Karpas-422 (cell line): ENCODE data around the gene NSMCE1. TPM values are rescaled to one million over a fixed set of nuclear protein-coding genes. Genes with fewer than 3 reads are reported as not detected.
"Not testable (repeated sequence)": the region's sequence is repeated elsewhere in the genome, so short reads cannot be mapped to it uniquely, and the experiment has no call there.

Experiments
- DNase-seq: peaks from one replicate; pipeline ENCODE4 v3.0.0-alpha.2; 2015
- H2AFZ ChIP-seq: fragments of 200-600 bp; sonication (generic); 2 replicates; pipeline ENCODE4 v1.6.1; 2014; ENCODE audit warnings: antibody characterized with exemption, low read length, mixed read lengths
- H3K27ac ChIP-seq: fragments of 200-600 bp; sonication (generic); 2 replicates; pipeline ENCODE4 v1.5.1; 2014; ENCODE audit warnings: mild to moderate bottlenecking, low read length, moderate library complexity
- H3K27me3 ChIP-seq: fragments of 200-600 bp; sonication (generic); 2 replicates; pipeline ENCODE4 v1.6.1; 2014; ENCODE audit warnings: low read length, mixed read lengths
- H3K36me3 ChIP-seq: fragments of 200-600 bp; sonication (generic); 2 replicates; pipeline ENCODE4 v1.6.1; 2014; ENCODE audit warnings: low read length, mixed read lengths; ENCODE audit not compliant: insufficient read depth
- H3K4me1 ChIP-seq: fragments of 200-600 bp; sonication (generic); 2 replicates; pipeline ENCODE4 v1.6.1; 2014; ENCODE audit warnings: mild to moderate bottlenecking, low read length, mixed read lengths
- H3K4me2 ChIP-seq: fragments of 200-600 bp; sonication (generic); 2 replicates; pipeline ENCODE4 v1.6.1; 2014; ENCODE audit warnings: low read length, low read depth, mild to moderate bottlenecking; ENCODE audit not compliant: poor library complexity, severe bottlenecking
- H3K4me3 ChIP-seq: fragments of 200-600 bp; sonication (generic); 2 replicates; pipeline ENCODE4 v1.5.1; 2014; ENCODE audit warnings: mild to moderate bottlenecking, antibody characterized with exemption, low read length, mixed read lengths
- H3K79me2 ChIP-seq: fragments of 200-600 bp; sonication (generic); 2 replicates; pipeline ENCODE4 v1.6.1; 2014; ENCODE audit warnings: mild to moderate bottlenecking, low read length, mixed read lengths
- H3K9ac ChIP-seq: fragments of 200-600 bp; sonication (generic); 2 replicates; pipeline ENCODE4 v1.6.0; 2014; ENCODE audit warnings: low read length
- H3K9me2 ChIP-seq: fragments of 200-600 bp; sonication (generic), shearing (Covaris generic); replicated peaks from 2 replicates; pipeline ENCODE4 v1.6.0; 2014; ENCODE audit warnings: mild to moderate bottlenecking, low read length, moderate library complexity; ENCODE audit not compliant: insufficient read depth
- H3K9me3 ChIP-seq: fragments of 300-700, 200-600 bp; sonication (generic); 2 replicates; pipeline ENCODE4 v1.6.1; 2014; ENCODE audit warnings: low read length, mixed read lengths
- H4K20me1 ChIP-seq: fragments of 200-600 bp; sonication (generic); 2 replicates; pipeline ENCODE4 v1.6.1; 2014; ENCODE audit warnings: mild to moderate bottlenecking, antibody characterized with exemption, low read length, low read depth; ENCODE audit not compliant: insufficient read depth
- total RNA-seq: library from RNA; depleted of rRNA; stranded (reverse); fragments of >200 nt; shearing (Covaris generic); gene quantifications from 2 replicates; pipeline ENCODE4 v1.2.3, GENCODE V29; 2014; ENCODE audit warnings: low replicate concordance

The NSMCE1 gene
- total RNA-seq, 1 experiment from 2014 or later: 77.8 TPM

GRCh38 chr16:27210174-27210573 is 58.4 kb downstream of the NSMCE1 start:
- Histone ChIP-seq H3K9ac (no peak overlapping the region), H3K36me3 (no peaks in the 10 kb centered on the region), H3K4me1 (peaks cover 8% of the 10 kb centered on the region)

DNA sequence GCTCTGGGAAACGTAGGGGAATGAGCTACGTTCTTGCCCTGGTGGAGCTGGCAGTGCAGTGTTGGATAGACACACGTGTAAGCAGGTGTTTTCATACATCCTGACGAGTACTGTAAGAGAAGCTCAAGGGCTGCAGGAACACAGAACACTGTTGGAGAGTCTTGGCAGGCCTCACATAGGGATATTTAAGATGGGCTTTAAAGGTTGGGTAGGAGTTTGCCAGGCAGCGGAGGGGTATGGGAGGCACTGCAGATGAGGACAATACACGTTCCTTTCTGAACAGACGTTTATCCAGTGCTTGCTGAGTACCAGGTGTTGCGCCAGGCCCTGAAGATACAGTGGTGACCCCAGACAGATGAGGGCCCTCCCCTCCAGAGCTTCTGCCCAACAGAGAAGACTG is 59.0 kb downstream of the NSMCE1 start:
- H3K4me2 ChIP-seq: no peak overlapping the region
- no peaks in the 10 kb centered on the region for H3K27me3 ChIP-seq
- H3K27ac ChIP-seq: no peak overlapping the region
- peak; percentile 20 for DNase-seq
- no peaks in the 10 kb centered on the region for H4K20me1 ChIP-seq
- H3K9ac ChIP-seq: no peak overlapping the region
- peaks cover 2% of the 10 kb centered on the region; the same call in 1 of the 2 replicates for H3K79me2 ChIP-seq
- H3K4me1 ChIP-seq: peaks cover 14% of the 10 kb centered on the region
- no peaks in the 10 kb centered on the region for H3K9me3 ChIP-seq
- H3K4me3 ChIP-seq: no peak overlapping the region
- H2AFZ ChIP-seq: no peak overlapping the region
- no peaks in the 10 kb centered on the region for H3K9me2 ChIP-seq
- no peaks in the 10 kb centered on the region for H3K36me3 ChIP-seq

More at GRCh38 chr16:27210174-27210573, 58.4 kb downstream of the NSMCE1 start:
- H3K9me3 ChIP-seq: no peaks in the 10 kb centered on the region
- no peaks in the 10 kb centered on the region for H3K27me3 ChIP-seq
- peak; percentile 29 for DNase-seq
- H3K9me2 ChIP-seq: no peaks in the 10 kb centered on the region
- no peak overlapping the region for H3K4me2 ChIP-seq
- no peaks in the 10 kb centered on the region; the same call in 1 of the 2 replicates for H3K79me2 ChIP-seq
- no peak overlapping the region for H3K27ac ChIP-seq
- H2AFZ ChIP-seq: no peak overlapping the region
- H3K4me3 ChIP-seq: no peak overlapping the region
- no peaks in the 10 kb centered on the region for H4K20me1 ChIP-seq

- Histone ChIP-seq H3K9me2 (no peaks in the 10 kb centered on the region), H3K36me3 (no peaks in the 10 kb centered on the region), H3K4me3 (no peak overlapping the region), H3K4me1 (peaks cover 18% of the 10 kb centered on the region), H3K27me3 (no peaks in the 10 kb centered on the region), H3K9me3 (no peaks in the 10 kb centered on the region), H4K20me1 (no peaks in the 10 kb centered on the region), H3K4me2 (no peak overlapping the region), H2AFZ (no peak overlapping the region), H3K79me2 (peaks cover 8% of the 10 kb centered on the region; the same call in 1 of the 2 replicates), H3K27ac (no peak overlapping the region), H3K9ac (no peak overlapping the region)
- no peak for DNase-seq
Measured at GRCh38 chr16:27208796-27209195, 59.8 kb downstream of the NSMCE1 start.

DNA sequence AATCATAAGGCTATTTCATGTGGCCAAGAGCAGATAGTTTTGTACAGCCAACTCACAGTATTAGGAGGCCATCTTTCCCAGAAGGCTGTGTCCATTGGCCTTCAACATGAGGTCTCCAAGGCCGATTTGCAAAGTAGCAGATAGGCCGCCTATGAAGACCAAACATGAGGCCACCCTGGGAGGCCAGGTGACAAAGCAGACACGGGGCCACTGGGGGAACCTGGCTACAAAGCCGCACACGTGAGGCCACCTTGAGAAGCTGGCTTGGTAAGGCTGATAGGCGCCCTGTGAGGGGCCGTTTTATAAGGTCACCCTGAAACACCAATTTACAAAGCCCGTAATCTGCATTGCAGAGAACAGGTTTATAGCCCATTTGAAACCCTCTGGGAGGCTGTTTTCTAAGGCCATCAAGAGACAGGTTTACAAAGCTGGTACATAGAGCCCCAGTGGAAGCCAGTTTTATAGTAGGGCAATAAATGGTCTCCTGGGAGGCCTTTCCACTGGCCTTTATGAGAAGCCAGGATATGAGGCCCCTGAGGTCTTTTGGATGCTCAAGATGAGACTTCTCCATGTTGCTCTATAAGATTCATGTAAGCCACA is 60.4 kb downstream of the NSMCE1 start:
- H3K4me1 ChIP-seq: peaks cover 18% of the 10 kb centered on the region
- H3K27me3 ChIP-seq: no peaks in the 10 kb centered on the region
- no peaks in the 10 kb centered on the region for H3K9me2 ChIP-seq
- no peaks in the 10 kb centered on the region for H4K20me1 ChIP-seq
- H3K79me2 ChIP-seq: peaks cover 8% of the 10 kb centered on the region; the same call in 1 of the 2 replicates
- no peak overlapping the region for H3K27ac ChIP-seq
- H3K4me3 ChIP-seq: no peak overlapping the region
- no peaks in the 10 kb centered on the region for H3K9me3 ChIP-seq
- H3K36me3 ChIP-seq: no peaks in the 10 kb centered on the region
- H2AFZ ChIP-seq: no peak overlapping the region
- H3K4me2 ChIP-seq: no peak overlapping the region
- peak; percentile 36 for DNase-seq
- H3K9ac ChIP-seq: no peak overlapping the region

DNA sequence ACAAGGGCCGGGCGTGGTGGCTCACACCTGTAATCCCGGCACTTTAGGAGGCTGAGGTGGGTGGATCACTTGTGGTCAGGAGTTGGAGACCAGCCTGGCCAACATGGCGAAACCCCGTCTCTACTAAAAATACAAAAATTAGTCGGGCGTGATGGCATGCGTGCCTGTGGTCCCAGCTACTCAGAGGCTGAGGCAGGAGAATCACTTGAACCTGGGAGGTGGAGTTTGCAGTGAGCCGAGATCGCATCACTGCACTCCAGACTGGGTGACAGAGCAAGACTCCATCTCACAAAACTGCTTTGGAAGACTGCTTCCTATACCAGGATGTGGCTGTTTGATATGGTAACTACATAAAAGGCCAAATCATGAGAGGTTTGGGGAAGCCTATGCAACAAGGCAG is 61.5 kb downstream of the NSMCE1 start:
- H3K4me3 ChIP-seq, H3K27ac ChIP-seq, H3K36me3 ChIP-seq, DNase-seq, H4K20me1 ChIP-seq, H3K9ac ChIP-seq, H3K9me2 ChIP-seq, H2AFZ ChIP-seq, H3K27me3 ChIP-seq, H3K9me3 ChIP-seq, H3K79me2 ChIP-seq, H3K4me2 ChIP-seq: not testable (repeated sequence)
- peaks cover 23% of the 10 kb centered on the region for H3K4me1 ChIP-seq

- DNase-seq: no peak
- H3K36me3 ChIP-seq: no peaks in the 10 kb centered on the region
Measured at GRCh38 chr16:27205423-27206065, 63.0 kb downstream of the NSMCE1 start.

DNA sequence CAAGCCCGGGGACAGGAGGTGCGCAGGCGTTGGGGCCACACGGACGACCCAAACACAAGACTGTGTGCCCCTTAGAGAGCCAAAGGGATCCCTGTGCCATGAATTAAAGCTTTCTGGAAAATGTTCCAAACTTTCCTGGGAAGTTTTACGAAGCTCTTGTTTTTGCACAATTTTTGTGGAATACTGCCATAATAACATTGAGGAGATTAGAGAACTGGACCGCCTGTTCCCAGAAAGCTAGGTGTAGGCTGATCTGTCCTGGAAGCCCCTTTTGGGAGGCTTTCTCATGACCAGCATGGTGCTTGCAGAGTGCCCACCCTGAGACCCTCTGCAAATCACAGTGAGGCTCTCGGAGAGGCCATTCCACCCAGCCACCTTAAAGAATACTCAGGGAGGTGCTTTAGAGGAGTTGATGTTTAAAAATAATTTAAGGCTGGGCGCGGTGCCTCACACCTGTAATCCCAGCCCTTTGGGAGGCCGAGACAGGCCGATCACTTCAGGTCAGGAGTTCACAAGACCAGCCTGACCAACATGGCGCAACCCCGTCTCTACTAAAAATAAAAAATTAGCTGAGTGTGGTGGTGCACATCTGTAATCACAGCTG is 64.2 kb downstream of the NSMCE1 start:
- Histone ChIP-seq H3K9me3 (no peaks in the 10 kb centered on the region), H3K27ac (peak overlapping the region; percentile 87), H3K9ac (peak overlapping the region; percentile 97), H3K27me3 (no peaks in the 10 kb centered on the region), H4K20me1 (no peaks in the 10 kb centered on the region), H3K36me3 (no peaks in the 10 kb centered on the region), H3K4me2 (peak overlapping the region; percentile 97), H3K4me1 (peaks cover 30% of the 10 kb centered on the region), H2AFZ (peak overlapping the region; percentile 35; the same call in 1 of the 2 replicates), H3K79me2 (peaks cover 8% of the 10 kb centered on the region; the same call in 1 of the 2 replicates), H3K9me2 (no peaks in the 10 kb centered on the region), H3K4me3 (peak overlapping the region; percentile 92)
- peak; percentile 59 for DNase-seq

More at GRCh38 chr16:27205423-27206065, 63.0 kb downstream of the NSMCE1 start:
- Histone ChIP-seq H3K9ac (peak overlapping the region; percentile 97), H2AFZ (no peak overlapping the region), H3K27me3 (no peaks in the 10 kb centered on the region), H3K4me1 (peaks cover 23% of the 10 kb centered on the region), H4K20me1 (no peaks in the 10 kb centered on the region), H3K4me3 (peak overlapping the region; percentile 92; the same call in 1 of the 2 replicates), H3K9me3 (no peaks in the 10 kb centered on the region), H3K4me2 (peak overlapping the region; percentile 97), H3K79me2 (peaks cover 8% of the 10 kb centered on the region; the same call in 1 of the 2 replicates), H3K27ac (peak overlapping the region; percentile 87), H3K9me2 (no peaks in the 10 kb centered on the region)
